LNCaP clone FGC (cell line): Measurements from ENCODE around the gene ARHGEF19.
A peak's percentile ranks its signal among the peaks of the same experiment; 100 is the strongest.

Source experiments
- DNase-seq: peaks from one replicate; pipeline ENCODE4 v3.0.0-alpha.2; 2011; ENCODE audit warnings: low read depth
- H3K4me3 ChIP-seq: 2 replicates; pipeline ENCODE4 v1.5.1; 2011; ENCODE audit warnings: mild to moderate bottlenecking, low read depth, low read length, control low read depth
- TF ChIP-seq, protein P1 (sequence below): IDR thresholded peaks from 2 replicates; pipeline ENCODE4 v1.5.1; 2012; ENCODE audit warnings: mild to moderate bottlenecking; ENCODE audit not compliant: control insufficient read depth, insufficient read depth; ENCODE audit errors: extremely low read depth

Gene ARHGEF19

DNA sequence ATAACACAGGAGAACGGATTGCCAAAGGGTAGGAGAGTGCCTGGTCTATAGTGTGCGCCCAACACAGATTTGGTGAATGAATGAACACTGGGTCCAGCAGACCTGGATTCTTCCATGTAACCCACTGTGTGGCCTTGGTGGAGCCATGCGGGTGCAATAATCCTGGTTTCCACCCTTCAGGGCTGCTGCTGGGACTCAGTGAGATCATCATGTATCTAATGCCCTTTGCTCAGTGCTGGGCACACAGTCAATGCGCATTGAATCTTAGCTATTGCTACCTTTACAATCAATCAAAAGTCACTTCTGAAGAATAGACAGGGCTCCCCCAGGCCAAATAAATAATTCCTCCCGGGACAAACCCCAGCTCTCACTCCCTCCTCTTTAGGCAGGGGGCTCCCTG lies 50.7 kb downstream of the ARHGEF19 start:
- TF ChIP-seq, protein P1, sequence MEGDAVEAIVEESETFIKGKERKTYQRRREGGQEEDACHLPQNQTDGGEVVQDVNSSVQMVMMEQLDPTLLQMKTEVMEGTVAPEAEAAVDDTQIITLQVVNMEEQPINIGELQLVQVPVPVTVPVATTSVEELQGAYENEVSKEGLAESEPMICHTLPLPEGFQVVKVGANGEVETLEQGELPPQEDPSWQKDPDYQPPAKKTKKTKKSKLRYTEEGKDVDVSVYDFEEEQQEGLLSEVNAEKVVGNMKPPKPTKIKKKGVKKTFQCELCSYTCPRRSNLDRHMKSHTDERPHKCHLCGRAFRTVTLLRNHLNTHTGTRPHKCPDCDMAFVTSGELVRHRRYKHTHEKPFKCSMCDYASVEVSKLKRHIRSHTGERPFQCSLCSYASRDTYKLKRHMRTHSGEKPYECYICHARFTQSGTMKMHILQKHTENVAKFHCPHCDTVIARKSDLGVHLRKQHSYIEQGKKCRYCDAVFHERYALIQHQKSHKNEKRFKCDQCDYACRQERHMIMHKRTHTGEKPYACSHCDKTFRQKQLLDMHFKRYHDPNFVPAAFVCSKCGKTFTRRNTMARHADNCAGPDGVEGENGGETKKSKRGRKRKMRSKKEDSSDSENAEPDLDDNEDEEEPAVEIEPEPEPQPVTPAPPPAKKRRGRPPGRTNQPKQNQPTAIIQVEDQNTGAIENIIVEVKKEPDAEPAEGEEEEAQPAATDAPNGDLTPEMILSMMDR: no peak
- H3K4me3 ChIP-seq: no peak overlapping the region
- no peak for DNase-seq

DNA sequence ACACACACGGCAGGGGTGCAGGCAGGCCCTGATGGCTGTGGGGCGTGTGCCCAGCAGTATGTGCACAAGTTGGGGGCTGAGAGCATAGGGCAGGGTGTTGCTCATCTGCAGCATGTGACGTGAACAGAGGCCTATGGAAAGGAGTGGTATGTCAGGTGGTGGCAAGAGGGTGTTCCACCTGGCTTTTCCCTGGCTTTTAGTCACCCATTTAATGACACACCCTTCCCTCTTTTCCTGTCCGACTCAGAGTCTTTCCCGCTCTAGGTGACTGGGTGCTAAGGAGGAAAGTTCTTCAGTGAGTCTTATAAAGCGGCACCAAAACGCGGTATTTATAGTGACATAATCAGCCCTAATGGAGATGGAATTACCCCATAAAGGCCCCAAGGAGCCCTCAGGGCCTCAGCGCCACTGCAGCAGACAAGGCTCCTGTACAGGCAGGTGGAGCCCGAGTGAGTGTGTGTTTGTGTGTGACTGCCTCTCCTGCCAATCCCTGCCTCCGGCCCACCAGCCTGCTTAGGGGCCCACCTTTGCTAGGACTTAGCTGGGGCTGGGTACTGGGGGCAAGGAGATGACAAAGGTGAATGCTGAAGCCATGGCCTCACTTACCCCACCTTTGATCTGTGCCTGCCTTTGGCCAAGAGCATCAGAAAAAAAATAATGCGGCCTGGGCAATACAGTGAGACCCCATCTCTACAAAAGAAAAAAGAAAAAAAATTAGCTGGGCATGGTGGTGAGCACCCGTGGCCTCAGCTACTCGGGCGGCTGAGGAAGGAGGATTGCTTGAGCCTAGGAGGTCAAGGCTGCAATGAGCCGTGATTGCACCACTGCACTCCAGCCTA lies 53.2 kb downstream of the ARHGEF19 start:
- no peak for DNase-seq
- no peak overlapping the region for H3K4me3 ChIP-seq
- TF ChIP-seq, protein P1: no peak

DNA sequence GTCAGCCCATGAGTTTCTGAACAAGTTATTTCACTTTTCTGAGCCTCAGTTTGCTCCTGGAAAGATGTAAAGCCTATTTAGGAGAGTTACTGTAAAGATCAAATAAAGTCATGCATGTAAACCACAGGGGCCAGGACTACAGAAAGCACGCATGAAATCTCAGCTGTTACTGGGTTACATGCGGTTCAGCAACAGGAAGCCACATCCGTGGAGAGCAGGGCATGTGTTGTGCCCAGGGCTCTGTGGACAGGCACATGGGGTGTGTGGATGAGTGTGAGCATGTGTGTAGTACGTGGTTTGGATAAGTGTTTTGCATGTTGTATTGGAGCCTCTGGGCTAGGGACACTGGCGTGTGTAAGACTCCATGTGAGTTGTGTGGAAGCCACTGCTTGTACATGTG lies 54.4 kb downstream of the ARHGEF19 start:
- no peak for DNase-seq
- no peak overlapping the region for H3K4me3 ChIP-seq
- TF ChIP-seq, protein P1: no peak

DNA sequence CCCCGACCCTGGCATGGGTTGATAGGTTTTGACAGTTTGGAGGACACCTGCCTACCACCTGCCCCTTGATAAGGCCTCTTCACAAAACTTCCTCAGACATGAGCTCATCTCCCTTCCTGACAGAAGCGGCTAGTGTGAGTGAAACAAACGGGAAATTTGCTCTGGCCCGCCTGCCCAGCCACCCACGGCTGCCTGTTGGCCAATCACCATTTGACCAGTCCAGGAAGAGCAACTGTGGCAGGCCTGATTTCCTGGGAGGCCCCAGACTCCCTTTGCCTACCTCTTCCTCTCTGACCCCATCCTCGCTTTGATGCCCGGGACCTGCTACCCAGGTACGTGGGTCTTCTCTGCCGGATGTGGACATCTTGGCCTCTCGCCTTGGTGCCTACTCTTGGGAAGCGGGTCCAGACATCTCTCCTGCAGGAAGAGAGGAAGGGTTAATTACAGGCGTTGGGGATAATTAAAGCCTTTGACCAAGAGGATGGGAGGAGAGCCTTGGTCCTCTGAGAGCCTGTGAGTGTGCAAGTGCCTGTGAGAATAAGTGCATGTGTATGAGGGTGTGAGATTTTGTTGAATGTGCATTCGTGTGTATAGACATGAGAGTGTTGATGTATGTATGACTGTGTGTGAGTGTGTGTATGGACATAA lies 55.5 kb downstream of the ARHGEF19 start:
- H3K4me3 ChIP-seq: no peak overlapping the region
- TF ChIP-seq, protein P1: no peak
- DNase-seq: no peak

DNA sequence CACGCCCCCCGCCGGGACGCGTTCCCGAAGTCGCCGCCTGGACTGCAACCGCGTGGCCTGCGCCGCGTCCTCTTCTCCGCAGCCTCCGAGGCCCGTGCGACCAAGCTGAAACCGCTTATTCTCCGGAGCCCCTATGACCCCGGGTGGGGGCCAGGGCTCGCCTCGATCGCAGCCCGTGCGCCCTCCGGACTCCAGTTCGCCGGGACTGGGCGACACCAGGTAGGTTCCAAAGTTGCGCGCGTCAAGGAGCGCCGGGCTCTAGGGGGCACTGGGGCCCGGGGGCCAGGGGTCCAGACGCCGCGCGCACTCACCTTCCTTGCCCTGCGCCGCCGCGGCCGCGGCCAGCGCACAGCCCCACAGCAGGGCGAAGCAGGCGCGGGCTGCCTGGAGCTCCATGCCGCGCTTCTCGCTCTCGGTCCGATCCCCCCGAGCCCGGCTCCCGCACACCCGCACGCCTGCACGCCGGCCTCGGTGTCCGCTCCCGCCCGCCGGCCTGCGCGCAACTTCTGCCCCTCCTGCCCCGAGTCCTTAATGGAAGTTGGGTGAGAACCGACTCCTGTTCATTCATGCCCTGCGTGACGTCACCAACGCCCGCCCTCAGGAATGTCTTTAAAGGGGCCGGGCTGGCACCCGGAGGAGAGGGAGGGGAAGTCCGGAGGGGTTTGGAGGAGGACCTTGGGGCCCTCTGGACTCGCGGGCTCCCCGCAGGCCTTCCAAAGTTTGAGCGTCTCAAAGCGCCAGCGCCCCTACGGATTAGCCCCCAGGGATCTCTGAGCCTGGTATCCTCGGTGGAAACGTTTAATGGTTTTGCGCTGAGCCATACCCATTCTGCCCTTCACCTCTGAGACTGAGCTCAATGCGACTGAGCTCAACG lies 56.7 kb downstream of the ARHGEF19 start, which contains the start of gene EPHA2:
Gene EPHA2 (minus strand): TSS at position 533 of the 874 bp plus-strand sequence. CDS start 137 bp downstream, at position 396.
- peak within 1 kb of the TSS; percentile 56 for H3K4me3 ChIP-seq
- DNase-seq: no peak
- TF ChIP-seq, protein P1: no peak

DNA sequence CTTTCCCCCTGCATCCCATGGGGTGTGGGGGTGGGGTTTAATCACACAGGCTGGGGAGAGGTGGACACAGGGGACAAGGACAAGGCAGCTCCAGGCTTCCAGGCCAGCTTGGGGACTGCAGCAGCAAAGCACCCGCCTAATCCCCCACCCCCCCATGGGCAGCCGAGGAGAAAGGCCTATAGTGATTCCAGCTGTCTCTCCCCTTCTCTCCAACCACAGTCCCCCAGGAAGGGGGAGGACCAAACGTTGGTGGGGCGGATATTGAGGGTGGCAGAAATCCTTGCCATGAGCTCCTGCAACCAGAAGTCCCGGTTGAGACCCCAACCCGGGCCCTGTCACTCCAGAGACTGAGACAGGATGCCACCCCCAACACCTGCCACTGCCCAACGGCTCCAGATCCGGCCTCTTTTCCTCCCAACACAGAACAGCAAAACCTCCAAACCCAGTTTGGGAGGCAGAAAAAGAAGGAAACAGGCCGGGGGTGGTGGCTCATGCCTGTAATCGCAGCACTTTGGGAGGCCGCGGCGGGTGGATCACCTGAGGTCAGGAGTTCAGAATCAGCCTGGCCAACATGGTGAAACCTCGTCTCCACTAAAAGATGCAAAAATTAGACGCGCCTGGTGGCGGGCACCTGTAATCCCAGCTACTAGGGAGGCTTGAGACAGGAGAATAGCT lies 58.3 kb downstream of the ARHGEF19 start:
- H3K4me3 ChIP-seq: no peak overlapping the region
- no peak for DNase-seq
- TF ChIP-seq, protein P1: no peak
